WI38 (cell line): ENCODE measurements around the gene MFF.

Experiments
- H3K4me3 ChIP-seq: 2 replicates; pipeline ENCODE4 v1.5.1; 2011; ENCODE audit warnings: low read depth, mild to moderate bottlenecking, control low read depth, low read length
- TF ChIP-seq, protein P1 (sequence below): IDR thresholded peaks from 2 replicates; pipeline ENCODE4 v1.5.1; 2012; ENCODE audit warnings: low read depth, mild to moderate bottlenecking, control low read depth, low read length

MFF gene

GRCh38 chr2:227317834-227318233 lies 7.2 kb upstream of the MFF start:
- no peak overlapping the region for H3K4me3 ChIP-seq
- TF ChIP-seq, protein P1, sequence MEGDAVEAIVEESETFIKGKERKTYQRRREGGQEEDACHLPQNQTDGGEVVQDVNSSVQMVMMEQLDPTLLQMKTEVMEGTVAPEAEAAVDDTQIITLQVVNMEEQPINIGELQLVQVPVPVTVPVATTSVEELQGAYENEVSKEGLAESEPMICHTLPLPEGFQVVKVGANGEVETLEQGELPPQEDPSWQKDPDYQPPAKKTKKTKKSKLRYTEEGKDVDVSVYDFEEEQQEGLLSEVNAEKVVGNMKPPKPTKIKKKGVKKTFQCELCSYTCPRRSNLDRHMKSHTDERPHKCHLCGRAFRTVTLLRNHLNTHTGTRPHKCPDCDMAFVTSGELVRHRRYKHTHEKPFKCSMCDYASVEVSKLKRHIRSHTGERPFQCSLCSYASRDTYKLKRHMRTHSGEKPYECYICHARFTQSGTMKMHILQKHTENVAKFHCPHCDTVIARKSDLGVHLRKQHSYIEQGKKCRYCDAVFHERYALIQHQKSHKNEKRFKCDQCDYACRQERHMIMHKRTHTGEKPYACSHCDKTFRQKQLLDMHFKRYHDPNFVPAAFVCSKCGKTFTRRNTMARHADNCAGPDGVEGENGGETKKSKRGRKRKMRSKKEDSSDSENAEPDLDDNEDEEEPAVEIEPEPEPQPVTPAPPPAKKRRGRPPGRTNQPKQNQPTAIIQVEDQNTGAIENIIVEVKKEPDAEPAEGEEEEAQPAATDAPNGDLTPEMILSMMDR: no peak

DNA sequence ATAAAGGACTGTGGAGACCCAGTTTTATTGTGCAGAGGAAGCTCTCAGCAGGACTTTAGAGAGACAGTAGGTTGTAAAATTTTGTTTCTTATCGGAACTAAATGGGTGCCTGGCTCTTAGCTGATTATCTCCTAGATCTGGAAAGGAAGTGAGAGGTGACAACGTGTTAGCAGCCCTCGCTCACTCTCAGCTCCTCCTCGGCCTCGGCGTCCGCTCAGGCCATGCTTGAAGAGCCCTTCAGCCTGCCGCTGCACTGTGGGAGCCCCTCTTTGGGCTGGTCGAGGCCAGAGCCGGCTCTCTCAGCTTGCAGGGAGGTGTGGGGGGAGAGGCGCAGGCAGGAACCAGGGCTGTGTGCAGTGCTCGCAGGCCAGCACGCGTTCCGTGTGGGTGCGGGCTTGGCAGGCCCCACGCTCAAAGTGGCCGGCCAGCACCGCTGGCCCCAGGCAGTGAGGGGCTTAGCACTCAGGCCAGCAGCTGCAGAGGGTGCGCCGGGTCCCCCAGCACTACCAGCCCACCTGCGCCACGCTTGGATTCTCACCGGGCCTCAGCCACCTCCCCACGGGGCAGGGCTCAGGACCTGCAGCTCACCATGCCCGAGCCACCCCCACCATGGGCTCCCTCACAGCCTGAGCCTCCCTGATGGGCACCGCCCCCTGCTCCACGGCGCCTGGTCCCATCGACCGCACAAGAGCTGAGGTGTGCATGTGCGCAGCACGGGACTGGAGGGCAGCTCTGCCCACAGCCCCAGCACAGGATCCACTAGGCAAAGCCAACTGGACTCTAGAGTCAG lies 4.6 kb upstream of the MFF start:
- TF ChIP-seq, protein P1: no peak

GRCh38 chr2:227322530-227323205 lies 2.4 kb upstream of the MFF start:
- H3K4me3 ChIP-seq: no peak overlapping the region
- TF ChIP-seq, protein P1: no peak

More for the DNA sequence above, 4.6 kb upstream of the MFF start:
- no peak overlapping the region for H3K4me3 ChIP-seq

- H3K4me3 ChIP-seq: no peak overlapping the region
- TF ChIP-seq, protein P1: no peak
Observed at GRCh38 chr2:227323818-227324217, 1.2 kb upstream of the MFF start.

DNA sequence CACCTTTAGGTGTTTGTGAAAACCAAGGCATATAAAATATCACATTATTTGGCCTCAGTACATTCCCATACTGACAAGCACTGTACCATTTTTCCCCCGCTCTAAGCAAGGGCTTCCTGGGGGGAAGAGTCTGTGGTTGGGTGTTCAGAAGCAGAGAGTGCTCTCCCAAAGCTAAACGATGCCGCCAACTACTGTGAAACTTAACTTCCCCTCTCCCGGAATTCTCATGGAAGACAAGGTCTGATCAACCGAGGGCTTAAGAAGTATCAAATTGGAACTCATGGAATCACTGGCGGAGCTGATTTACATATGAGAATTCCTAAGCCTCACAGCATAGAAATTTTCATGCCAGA lies 433 bp upstream of the MFF start:
- TF ChIP-seq, protein P1: no peak
- peak overlapping the region; percentile 89 for H3K4me3 ChIP-seq

- TF ChIP-seq, protein P1: no peak
- H3K4me3 ChIP-seq: peak overlapping the region; percentile 89
Observed at GRCh38 chr2:227325839-227326195, 766 bp downstream of the MFF start.

GRCh38 chr2:227326783-227327182 lies 1.7 kb downstream of the MFF start:
- peak overlapping the region; percentile 89 for H3K4me3 ChIP-seq
- TF ChIP-seq, protein P1: no peak
